ENCODE measurements around the gene SETD3. TPM values are rescaled to one million over a fixed set of nuclear protein-coding genes. Genes with fewer than 3 reads are reported as not detected.
A peak's percentile ranks its signal among the peaks of the same experiment; 100 is the strongest.

Gene SETD3
- total RNA-seq, 4 donors from 2014 or later: 127 to 184 (median 162) TPM

DNA sequence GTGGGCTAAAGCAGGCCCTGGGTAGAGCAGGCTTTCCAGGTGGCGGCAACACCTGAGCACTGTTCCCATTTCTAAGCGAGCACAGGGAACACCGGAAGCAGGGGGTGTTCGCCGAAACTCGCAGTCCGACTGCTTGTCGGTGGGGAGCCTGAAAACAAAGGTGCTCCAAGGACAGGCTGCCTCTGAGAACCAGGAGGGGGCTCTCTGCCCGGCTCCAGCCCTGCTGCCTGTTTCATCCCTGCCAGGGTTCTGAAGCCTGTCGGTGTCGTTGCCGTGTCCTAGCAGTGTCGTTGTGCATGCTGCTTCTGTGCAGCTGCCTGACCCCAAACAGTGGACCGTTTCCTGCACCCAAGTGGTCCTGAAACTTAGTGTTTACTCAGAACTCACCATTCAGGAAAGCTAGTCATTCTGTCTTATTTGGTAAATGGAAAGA, 22.3 kb upstream of the SETD3 start:
- H3K9me3 ChIP-seq: no peaks in the 10 kb centered on the region

GRCh38 chr14:99497894-99498293, 17.2 kb upstream of the SETD3 start:
- TF ChIP-seq POLR2A (IDR thresholded peaks at IDR 0.05) (no peak), POLR2AphosphoS5 (IDR thresholded peaks at IDR 0.05) (no peak), EP300 (IDR thresholded peaks at IDR 0.05) (no peak)
- TF ChIP-seq, protein P1, sequence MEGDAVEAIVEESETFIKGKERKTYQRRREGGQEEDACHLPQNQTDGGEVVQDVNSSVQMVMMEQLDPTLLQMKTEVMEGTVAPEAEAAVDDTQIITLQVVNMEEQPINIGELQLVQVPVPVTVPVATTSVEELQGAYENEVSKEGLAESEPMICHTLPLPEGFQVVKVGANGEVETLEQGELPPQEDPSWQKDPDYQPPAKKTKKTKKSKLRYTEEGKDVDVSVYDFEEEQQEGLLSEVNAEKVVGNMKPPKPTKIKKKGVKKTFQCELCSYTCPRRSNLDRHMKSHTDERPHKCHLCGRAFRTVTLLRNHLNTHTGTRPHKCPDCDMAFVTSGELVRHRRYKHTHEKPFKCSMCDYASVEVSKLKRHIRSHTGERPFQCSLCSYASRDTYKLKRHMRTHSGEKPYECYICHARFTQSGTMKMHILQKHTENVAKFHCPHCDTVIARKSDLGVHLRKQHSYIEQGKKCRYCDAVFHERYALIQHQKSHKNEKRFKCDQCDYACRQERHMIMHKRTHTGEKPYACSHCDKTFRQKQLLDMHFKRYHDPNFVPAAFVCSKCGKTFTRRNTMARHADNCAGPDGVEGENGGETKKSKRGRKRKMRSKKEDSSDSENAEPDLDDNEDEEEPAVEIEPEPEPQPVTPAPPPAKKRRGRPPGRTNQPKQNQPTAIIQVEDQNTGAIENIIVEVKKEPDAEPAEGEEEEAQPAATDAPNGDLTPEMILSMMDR (IDR thresholded peaks at IDR 0.05): no peak
- Histone ChIP-seq H3K4me1 (no peaks in the 10 kb centered on the region), H3K27ac (no peak overlapping the region), H3K4me3 (no peak overlapping the region), H3K27me3 (no peaks in the 10 kb centered on the region), H3K36me3 (peaks cover 3 to 99% of the 10 kb centered on the region in 2 donors), H3K9me3 (no peaks in the 10 kb centered on the region)
- no peak for ATAC-seq
- 61 to 90% methylated on average over 1 to 3 of the region's 3 CpGs for WGBS, 2 donors (ENCODE audit: low coverage in 1 of 2)

More for the DNA sequence above, 22.3 kb upstream of the SETD3 start:
- no peak overlapping the region for H3K27ac ChIP-seq
- WGBS, 2 donors (ENCODE audit: low coverage in 1 of 2): no CpG with 5 or more reads among the region's 14 CpGs
- H3K4me3 ChIP-seq: no peak overlapping the region
- H3K4me1 ChIP-seq: no peaks in the 10 kb centered on the region
- ATAC-seq: no peak
- no peaks in the 10 kb centered on the region for H3K27me3 ChIP-seq
- TF ChIP-seq POLR2A (IDR thresholded peaks at IDR 0.05) (no peak), POLR2AphosphoS5 (IDR thresholded peaks at IDR 0.05) (no peak), EP300 (IDR thresholded peaks at IDR 0.05) (no peak)
- TF ChIP-seq, protein P1 (IDR thresholded peaks at IDR 0.05): no peak
- peaks cover 4 to 99% of the 10 kb centered on the region in 2 donors for H3K36me3 ChIP-seq

- Histone ChIP-seq H3K27me3 (no peaks in the 10 kb centered on the region), H3K36me3 (peaks cover 3 to 99% of the 10 kb centered on the region in 2 donors), H3K4me3 (no peak overlapping the region), H3K27ac (no peak overlapping the region), H3K9me3 (no peaks in the 10 kb centered on the region), H3K4me1 (peaks cover 0 to 4% (median 0%) of the 10 kb centered on the region in 3 donors)
- TF ChIP-seq, protein P1 (IDR thresholded peaks at IDR 0.05): no peak
- TF ChIP-seq EP300 (IDR thresholded peaks at IDR 0.05): no peak
- TF ChIP-seq POLR2A (IDR thresholded peaks at IDR 0.05): no peak
- no peak for TF ChIP-seq POLR2AphosphoS5 (IDR thresholded peaks at IDR 0.05)
- no peak for ATAC-seq
- 78 to 82% methylated on average over 2 of the region's 2 CpGs for WGBS, 2 donors (ENCODE audit: low coverage in 1 of 2)
Observed at GRCh38 chr14:99497341-99497740, 16.7 kb upstream of the SETD3 start.

DNA sequence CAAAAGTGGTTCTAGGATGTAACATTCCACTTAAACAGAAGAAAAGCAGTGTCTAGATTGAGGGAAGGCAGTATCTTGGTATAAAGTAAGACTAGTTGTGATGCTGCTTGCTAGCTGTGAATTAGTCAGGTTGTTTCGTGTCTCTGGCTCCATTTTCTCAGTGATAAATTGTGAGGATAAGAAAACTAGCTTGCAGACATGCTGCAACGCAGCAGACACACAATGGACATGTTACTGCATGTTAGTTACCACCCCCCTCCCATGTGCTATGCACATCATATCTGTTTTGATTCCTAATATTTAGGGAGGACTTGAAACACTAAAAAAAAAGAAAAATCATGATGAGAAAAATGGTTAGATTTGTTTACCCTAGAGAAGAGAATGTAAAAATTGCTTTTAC, 3.4 kb upstream of the SETD3 start:
- H3K27ac ChIP-seq: no peak overlapping the region
- no peaks in the 10 kb centered on the region for H3K36me3 ChIP-seq
- H3K4me3 ChIP-seq: no peak overlapping the region
- 37 to 42% methylated on average over 2 of the region's 2 CpGs for WGBS, 2 donors (ENCODE audit: low coverage in 1 of 2)
- TF ChIP-seq POLR2AphosphoS5 (IDR thresholded peaks at IDR 0.05) (no peak), EP300 (IDR thresholded peaks at IDR 0.05) (no peak), POLR2A (IDR thresholded peaks at IDR 0.05) (no peak)
- TF ChIP-seq, protein P1 (IDR thresholded peaks at IDR 0.05): no peak
- ATAC-seq: no peak
- no peaks in the 10 kb centered on the region for H3K27me3 ChIP-seq
- H3K9me3 ChIP-seq: no peaks in the 10 kb centered on the region
- H3K4me1 ChIP-seq: peaks cover 0 to 65% (median 13%) of the 10 kb centered on the region in 3 donors

DNA sequence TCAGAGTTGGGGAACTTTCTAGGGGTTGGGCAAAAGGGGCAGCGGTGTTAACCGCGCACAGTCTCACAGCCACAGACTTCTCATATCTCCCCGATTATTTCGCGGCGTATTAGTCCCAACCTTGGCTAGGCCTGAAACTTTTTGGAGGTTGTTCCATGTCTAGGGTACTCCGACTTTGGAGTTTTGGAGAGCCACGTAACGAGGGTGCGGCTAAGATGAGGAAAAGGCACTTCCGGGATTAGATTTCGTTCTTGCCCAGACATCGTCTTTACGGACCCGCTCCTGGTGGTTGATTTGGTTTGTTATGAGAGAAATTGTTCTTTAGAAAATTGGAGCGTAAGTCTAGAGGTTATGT, 1.1 kb upstream of the SETD3 start:
- Histone ChIP-seq H3K4me3 (peak overlapping the region; percentile 88 to 95), H3K36me3 (no peaks in the 10 kb centered on the region), H3K4me1 (peaks cover 0 to 58% (median 25%) of the 10 kb centered on the region in 3 donors), H3K27me3 (no peaks in the 10 kb centered on the region), H3K27ac (peak overlapping the region; percentile 94 to 98 (median 98)), H3K9me3 (no peaks in the 10 kb centered on the region)
- WGBS, 2 donors (ENCODE audit: low coverage in 1 of 2): 0 to 1% methylated on average over 3 to 14 of the region's 17 CpGs
- ATAC-seq: no peak
- TF ChIP-seq EP300 (IDR thresholded peaks at IDR 0.05) (no peak), POLR2A (IDR thresholded peaks at IDR 0.05) (no peak), POLR2AphosphoS5 (IDR thresholded peaks at IDR 0.05) (no peak)
- TF ChIP-seq, protein P1 (IDR thresholded peaks at IDR 0.05): no peak

All from gastroesophageal sphincter (tissue), 4 donors.